ENCODE measurements around the gene ESRRA. TPM values are rescaled to one million over a fixed set of nuclear protein-coding genes. Genes with fewer than 3 reads are reported as not detected.

ESRRA gene
- total RNA-seq, 1 experiment from 2014 or later = 63.4 TPM

- CTCF ChIA-PET = interaction anchor here (0.5 to 0.6 kb wide), 2 partner anchors 21 to 89 kb away, joined by 3 read pairs; no protein-coding TSS in a partner anchor
These were observed 6.1 kb upstream of the ESRRA start for GRCh38 chr11:64298966-64299846.

DNA sequence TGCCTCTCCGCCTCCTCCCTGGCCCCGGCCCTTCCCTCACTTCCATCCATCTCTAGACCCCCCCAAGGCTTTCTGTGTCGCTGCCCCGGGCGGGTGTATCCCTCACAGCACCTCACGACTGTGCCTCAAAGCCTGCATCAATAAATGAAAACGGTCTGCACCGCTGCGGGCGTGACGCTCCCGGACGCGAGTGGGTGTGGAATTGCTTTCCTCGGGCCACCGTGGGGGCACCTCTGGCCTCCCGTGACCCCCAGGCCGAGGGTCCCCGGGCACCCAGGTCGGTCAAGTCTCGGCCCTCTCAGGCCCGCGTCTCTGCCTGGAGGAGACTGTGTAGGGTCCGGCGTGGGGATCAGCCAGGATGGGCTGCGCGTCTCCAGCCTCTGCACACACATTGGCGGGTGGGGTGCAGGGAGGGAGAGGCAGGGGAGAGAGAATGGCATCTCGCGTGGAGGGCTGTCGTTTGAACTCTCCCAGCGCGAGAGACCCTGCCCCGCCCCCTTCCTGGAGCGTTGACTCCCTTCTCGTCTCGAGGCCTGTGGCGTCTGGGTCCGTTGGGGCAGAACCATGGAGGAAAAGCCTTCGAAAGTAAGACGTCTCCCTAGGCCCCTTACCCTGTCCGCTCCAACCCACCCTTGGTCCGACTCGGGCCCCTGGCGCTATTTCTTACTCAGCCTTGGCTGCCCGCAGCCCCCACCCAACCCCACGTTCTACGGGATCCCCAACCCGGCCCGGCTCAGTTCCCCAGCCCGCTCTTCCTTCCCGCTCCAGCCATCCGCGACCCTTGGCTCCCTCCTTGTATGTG, 5.3 kb upstream of the ESRRA start, which contains the start of gene CATSPERZ:
TSS of gene CATSPERZ (plus strand) at position 512 of the 802 bp plus-strand sequence. CDS start at position 565, 53 bp downstream.
- POLR2A ChIA-PET = interaction anchor here (1.6 to 5.8 kb wide), 7 partner anchors 15 to 115 kb away, joined by 8 to 107 read pairs (median 19); partner anchors contain the start of genes BAD, FKBP2, GPR137 and PLCB3

More at GRCh38 chr11:64298966-64299846, 6.1 kb upstream of the ESRRA start:
- no peaks in the 10 kb centered on the region for H3K9me3 Mint-ChIP-seq (ENCODE audit: unreplicated experiment)
- DNase-seq (ENCODE audit: unreplicated experiment) = no peak
- TF ChIP-seq, protein P1, sequence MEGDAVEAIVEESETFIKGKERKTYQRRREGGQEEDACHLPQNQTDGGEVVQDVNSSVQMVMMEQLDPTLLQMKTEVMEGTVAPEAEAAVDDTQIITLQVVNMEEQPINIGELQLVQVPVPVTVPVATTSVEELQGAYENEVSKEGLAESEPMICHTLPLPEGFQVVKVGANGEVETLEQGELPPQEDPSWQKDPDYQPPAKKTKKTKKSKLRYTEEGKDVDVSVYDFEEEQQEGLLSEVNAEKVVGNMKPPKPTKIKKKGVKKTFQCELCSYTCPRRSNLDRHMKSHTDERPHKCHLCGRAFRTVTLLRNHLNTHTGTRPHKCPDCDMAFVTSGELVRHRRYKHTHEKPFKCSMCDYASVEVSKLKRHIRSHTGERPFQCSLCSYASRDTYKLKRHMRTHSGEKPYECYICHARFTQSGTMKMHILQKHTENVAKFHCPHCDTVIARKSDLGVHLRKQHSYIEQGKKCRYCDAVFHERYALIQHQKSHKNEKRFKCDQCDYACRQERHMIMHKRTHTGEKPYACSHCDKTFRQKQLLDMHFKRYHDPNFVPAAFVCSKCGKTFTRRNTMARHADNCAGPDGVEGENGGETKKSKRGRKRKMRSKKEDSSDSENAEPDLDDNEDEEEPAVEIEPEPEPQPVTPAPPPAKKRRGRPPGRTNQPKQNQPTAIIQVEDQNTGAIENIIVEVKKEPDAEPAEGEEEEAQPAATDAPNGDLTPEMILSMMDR (IDR thresholded peaks at IDR 0.05; ENCODE audit: unreplicated experiment) = no peak
- H3K36me3 Mint-ChIP-seq (ENCODE audit: insufficient read depth, unreplicated experiment) = no peaks in the 10 kb centered on the region
- no peak overlapping the region for H3K27ac Mint-ChIP-seq (ENCODE audit: low read depth, unreplicated experiment)
- POLR2A ChIA-PET = no interaction called here
- intact Hi-C loops (cut with micrococcal nuclease) = no loop called here
- no peaks in the 10 kb centered on the region for H3K27me3 Mint-ChIP-seq (ENCODE audit: insufficient read depth, unreplicated experiment)
- no peak overlapping the region for H3K4me3 Mint-ChIP-seq (ENCODE audit: unreplicated experiment)
- BruUV-seq (replicated peaks) = no TSS peak
- H3K4me1 Mint-ChIP-seq (ENCODE audit: insufficient read depth, unreplicated experiment) = peaks cover 14% of the 10 kb centered on the region

DNA sequence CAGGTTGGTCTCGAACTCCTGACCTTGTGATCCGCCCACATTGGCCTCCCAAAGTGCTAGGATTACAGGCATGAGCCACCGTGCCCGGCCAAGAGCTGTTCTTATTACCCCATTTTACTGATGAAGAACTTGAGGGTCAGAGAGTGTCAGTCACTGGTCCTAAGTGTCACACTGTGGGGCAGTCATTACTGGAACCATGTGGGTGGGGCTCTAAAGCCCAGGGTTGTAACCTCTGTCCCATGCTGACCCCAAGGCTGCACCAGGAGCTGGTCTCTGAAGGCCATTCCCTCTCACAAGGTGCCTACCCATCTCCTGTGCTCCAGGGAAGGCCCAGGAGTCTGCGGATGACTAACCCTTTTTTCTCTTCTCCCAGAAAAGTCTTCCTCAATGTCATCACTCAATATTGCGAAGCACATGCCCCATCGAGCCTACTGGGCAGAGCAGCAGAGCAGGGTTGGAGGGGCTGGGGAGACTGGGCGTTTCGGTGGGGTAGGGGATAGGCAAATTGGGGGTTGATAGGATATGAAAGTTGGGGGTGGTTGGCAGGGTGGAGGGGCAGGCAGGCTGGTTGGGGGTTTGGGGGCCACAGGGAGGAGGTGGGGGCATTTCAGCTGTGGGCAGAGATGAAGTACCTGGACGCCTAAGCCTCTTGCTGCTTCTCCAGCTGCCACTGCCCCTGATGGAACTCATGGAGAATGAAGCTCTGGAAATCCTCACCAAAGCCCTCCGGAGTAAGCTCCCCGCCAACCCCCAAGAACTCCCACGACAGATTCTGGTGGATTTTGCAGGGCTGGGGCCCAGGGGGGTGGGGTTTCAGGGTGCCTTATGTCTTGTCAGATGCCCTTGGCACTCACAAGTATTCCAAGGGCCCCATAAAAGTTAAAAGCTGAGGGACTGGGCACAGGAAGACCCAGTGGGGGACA, 2.0 kb upstream of the ESRRA start:
- POLR2A ChIA-PET = interaction anchor here (0.6 to 5.8 kb wide), 20 partner anchors 13 to 611 kb away, joined by 3 to 107 read pairs (median 8); partner anchors contain the start of genes BAD, FKBP2, NUDT22 and PLCB3
- CTCF ChIA-PET = interaction anchor here (0.5 to 5.1 kb wide), 24 partner anchors 10 to 243 kb away, joined by 3 to 96 read pairs (median 6); partner anchors contain the start of genes BAD, FERMT3, GPR137 and PLCB3
- TF ChIP-seq, protein P1 (IDR thresholded peaks at IDR 0.05; ENCODE audit: unreplicated experiment) = no peak
- H3K36me3 Mint-ChIP-seq (ENCODE audit: insufficient read depth, unreplicated experiment) = peaks cover 19% of the 10 kb centered on the region
- peaks cover 18% of the 10 kb centered on the region for H3K4me1 Mint-ChIP-seq (ENCODE audit: insufficient read depth, unreplicated experiment)
- intact Hi-C loops (cut with micrococcal nuclease) = loop anchor here (1.0 to 5.0 kb wide), 5 partner anchors 17 to 116 kb away; partner anchors contain the start of genes PPP1R14B and STIP1
- peak; percentile 46 for DNase-seq (ENCODE audit: unreplicated experiment)
- no peak overlapping the region for H3K27ac Mint-ChIP-seq (ENCODE audit: low read depth, unreplicated experiment)
- H3K4me3 Mint-ChIP-seq (ENCODE audit: unreplicated experiment) = peak overlapping the region; percentile 99
- no peaks in the 10 kb centered on the region for H3K9me3 Mint-ChIP-seq (ENCODE audit: unreplicated experiment)
- H3K27me3 Mint-ChIP-seq (ENCODE audit: insufficient read depth, unreplicated experiment) = no peaks in the 10 kb centered on the region
- BruUV-seq (replicated peaks) = no TSS peak

More for the DNA sequence above, 5.3 kb upstream of the ESRRA start, which contains the start of gene CATSPERZ:
- H3K36me3 Mint-ChIP-seq (ENCODE audit: insufficient read depth, unreplicated experiment) = no peaks in the 10 kb centered on the region
- intact Hi-C loops (cut with micrococcal nuclease) = loop anchor here (2.0 to 5.0 kb wide), 2 partner anchors 47 to 113 kb away; partner anchors contain the start of gene STIP1
- no peak for DNase-seq (ENCODE audit: unreplicated experiment)
- H3K27me3 Mint-ChIP-seq (ENCODE audit: insufficient read depth, unreplicated experiment) = no peaks in the 10 kb centered on the region
- no peak within 1 kb of the TSS for H3K27ac Mint-ChIP-seq (ENCODE audit: low read depth, unreplicated experiment)
- no TSS peak for BruUV-seq (replicated peaks)
- CTCF ChIA-PET = interaction anchor here (0.6 to 5.1 kb wide), 22 partner anchors 8 to 464 kb away, joined by 3 to 96 read pairs (median 6); partner anchors contain the start of genes BAD, CCDC88B, FERMT3 and FKBP2
- no peaks in the 10 kb centered on the region for H3K9me3 Mint-ChIP-seq (ENCODE audit: unreplicated experiment)
- peak within 1 kb of the TSS; percentile 64 for H3K4me3 Mint-ChIP-seq (ENCODE audit: unreplicated experiment)
- peaks cover 16% of the 10 kb centered on the region for H3K4me1 Mint-ChIP-seq (ENCODE audit: insufficient read depth, unreplicated experiment)
- TF ChIP-seq, protein P1 (IDR thresholded peaks at IDR 0.05; ENCODE audit: unreplicated experiment) = no peak
